Spleen (tissue), 11 donors: ENCODE results near the gene LGALS16. TPM values are rescaled to one million over a fixed set of nuclear protein-coding genes. Genes with fewer than 3 reads are reported as not detected.

Source experiments
- DNase-seq: peaks from one replicate; pipeline ENCODE4 v3.0.0-alpha.2; 2020
- H3K27ac ChIP-seq, 8 donors: fragments of 200-600 bp; sonication (generic) in 7 of 8; 1 replicate in 4 of 8; 2 replicates in 4 of 8; pipeline versions ENCODE4 v1.5.0 to v1.8.0; 2016 to 2021; ENCODE audit warnings: inconsistent platforms in 4 of 8, mild to moderate bottlenecking in 4 of 8, moderate library complexity in 1 of 8
- H3K27me3 ChIP-seq, 7 donors: fragments of 200-600 bp; sonication (generic) in 6 of 7; replicated peaks in 1 of 7; 1 replicate in 4 of 7; 2 replicates in 3 of 7; pipeline versions ENCODE4 v1.5.0 to v1.8.0; 2016 to 2021; ENCODE audit warnings: inconsistent platforms in 3 of 7, mild to moderate bottlenecking in 1 of 7
- H3K36me3 ChIP-seq, 6 donors: fragments of 200-600 bp; sonication (generic) in 5 of 6; 1 replicate in 4 of 6; 2 replicates in 2 of 6; pipeline versions ENCODE4 v1.5.0 to v1.8.0; 2016 to 2021; ENCODE audit warnings: inconsistent platforms in 2 of 6
- H3K4me1 ChIP-seq, 6 donors: fragments of 200-600 bp; sonication (generic) in 5 of 6; 1 replicate in 3 of 6; 2 replicates in 3 of 6; pipeline versions ENCODE4 v1.5.0 to v1.8.0; 2016 to 2021; ENCODE audit warnings: inconsistent platforms in 3 of 6
- H3K4me3 ChIP-seq, 8 donors: fragments of 200-600 bp; sonication (generic) in 7 of 8; 1 replicate in 4 of 8; 2 replicates in 4 of 8; pipeline versions ENCODE4 v1.5.0 to v1.8.0; 2016 to 2021; ENCODE audit warnings: inconsistent platforms in 4 of 8, mild to moderate bottlenecking in 4 of 8, moderate library complexity in 2 of 8
- H3K9me3 ChIP-seq, 8 donors: fragments of 200-600 bp; sonication (generic) in 7 of 8; 1 replicate in 4 of 8; 2 replicates in 4 of 8; pipeline versions ENCODE4 v1.5.0 to v1.8.0; 2016 to 2021; ENCODE audit warnings: inconsistent platforms in 4 of 8
- CTCF ChIP-seq, 11 experiments: fragments of 200-600 bp in 7 of 11; fragments of 450-650 bp in 4 of 11; sonication (generic) in 4 of 11; IDR thresholded peaks in 8 of 11; conservative IDR thresholded peaks in 3 of 11; 1 replicate in 7 of 11; 2 replicates in 4 of 11; pipeline versions ENCODE4 v1.4.0 to v1.8.0; 2016 to 2021; ENCODE audit warnings: antibody characterized with exemption in 11 of 11, inconsistent platforms in 4 of 11, mild to moderate bottlenecking in 1 of 11
- POLR2A ChIP-seq, 3 donors: fragments of 450-650 bp; IDR thresholded peaks; one replicate each; pipeline ENCODE4 v1.5.1; 2017; ENCODE audit warnings: antibody characterized with exemption in 3 of 3, mild to moderate bottlenecking in 1 of 3
- POLR2AphosphoS5 ChIP-seq, 3 donors: sonication (generic); formaldehyde crosslinking; IDR thresholded peaks; one replicate each; pipeline ENCODE4 v1.5.1; 2017; ENCODE audit warnings: antibody characterized with exemption in 3 of 3
- WGBS, 5 donors: extraction: QIAGEN DNeasy Blood & Tissue Kit in 3 of 5; methylation state at CpG; one replicate each; pipeline versions ENCODE4 v1.1.5 to v1.1.7; 2013 to 2018; 5-methylcytosine and 5-hydroxymethylcytosine counted together
- intact Hi-C: fragments of 100-400 bp; cut with DNase I; formaldehyde crosslinking; loops from one replicate; pipeline ENCODE4 v1.15.0; 2023; ENCODE audit warnings: low total_unique reads
- polyA plus RNA-seq, 3 donors: library from polyadenylated mRNA; stranded (reverse); fragments of 200-250 nt; gene quantifications; one replicate each; pipeline ENCODE4 v1.2.1, GENCODE V29; 2013
- total RNA-seq, 7 donors: library from RNA; depleted of rRNA in 3 of 7; stranded (reverse); fragments of >200 nt in 3 of 7; fragmentation: NEBNext Ultra II Directional in 4 of 7; extraction: Animal tissue kit (Norgen Biotek cat#: 25700) in 4 of 7; gene quantifications; one replicate each; pipeline versions ENCODE4 v1.1.0 to v1.2.1, GENCODE V29; 2016 to 2021
- donor health status: healthy with polysubstance abuse.
- donor health status: DM: no; HTN: no; CAD: no; lungs with moderate emphysema.
- donor health status: DM: no; HTN: no; CAD: no.
- donor health status: Bipolar disorder and iron deficiency.
- donor health status: healthy.
- donor health status: DM: no; HTN: no; CAD: no.
- donor health status: DM: yes; HTN: yes; CAD: no.

LGALS16 gene
- total and polyA plus RNA-seq, 10 donors, result not detected

- H3K27ac ChIP-seq, result no peak overlapping the region
- intact Hi-C loops, result no loop called here
- WGBS, 5 donors, result 58 to 70% (median 60%) methylated on average over 4 of the region's 4 CpGs
- H3K27me3 ChIP-seq, result peaks cover 0 to 66% (median 0%) of the 10 kb centered on the region in 7 donors
- H3K9me3 ChIP-seq, result no peaks in the 10 kb centered on the region
- no peaks in the 10 kb centered on the region for H3K36me3 ChIP-seq
- DNase-seq, result no peak
- H3K4me1 ChIP-seq, result no peaks in the 10 kb centered on the region
- TF ChIP-seq POLR2AphosphoS5 (IDR thresholded peaks at IDR 0.05), result no peak
- H3K4me3 ChIP-seq, result no peak overlapping the region
These were observed 17.8 kb upstream of the LGALS16 start for GRCh38 chr19:39637891-39638290.

GRCh38 chr19:39641773-39642172 lies 13.9 kb upstream of the LGALS16 start:
- WGBS, 5 donors, result 29 to 46% (median 38%) methylated on average over 1 of the region's 1 CpG
- intact Hi-C loops, result no loop called here

GRCh38 chr19:39643591-39643990 lies 12.1 kb upstream of the LGALS16 start:
- TF ChIP-seq CTCF (IDR thresholded peaks at IDR 0.05 in 8 of 11, conservative IDR thresholded peaks at IDR 0.05 in 3 of 11) (no peak), POLR2AphosphoS5 (IDR thresholded peaks at IDR 0.05) (no peak), POLR2A (IDR thresholded peaks at IDR 0.05) (no peak)
- DNase-seq, result no peak

More at GRCh38 chr19:39641773-39642172, 13.9 kb upstream of the LGALS16 start:
- Histone ChIP-seq H3K4me1 (no peaks in the 10 kb centered on the region), H3K27me3 (peaks cover 0 to 87% (median 3%) of the 10 kb centered on the region in 7 donors), H3K4me3 (no peak overlapping the region), H3K27ac (no peak overlapping the region), H3K36me3 (no peaks in the 10 kb centered on the region), H3K9me3 (no peaks in the 10 kb centered on the region)
- TF ChIP-seq POLR2AphosphoS5 (IDR thresholded peaks at IDR 0.05) (no peak), POLR2A (IDR thresholded peaks at IDR 0.05) (no peak), CTCF (IDR thresholded peaks at IDR 0.05 in 8 of 11, conservative IDR thresholded peaks at IDR 0.05 in 3 of 11) (no peak)
- DNase-seq, result no peak

GRCh38 chr19:39645800-39646411 lies 9.8 kb upstream of the LGALS16 start:
- DNase-seq, result no peak
- 25 to 33% (median 26%) methylated on average over 6 of the region's 6 CpGs for WGBS, 5 donors
- Histone ChIP-seq H3K9me3 (no peaks in the 10 kb centered on the region), H3K4me1 (no peaks in the 10 kb centered on the region), H3K27me3 (peaks cover 0 to 80% (median 0%) of the 10 kb centered on the region in 7 donors), H3K27ac (no peak overlapping the region), H3K4me3 (no peak overlapping the region), H3K36me3 (no peaks in the 10 kb centered on the region)
- no peak for TF ChIP-seq POLR2A (IDR thresholded peaks at IDR 0.05)
- TF ChIP-seq POLR2AphosphoS5 (IDR thresholded peaks at IDR 0.05), result no peak
- TF ChIP-seq CTCF (IDR thresholded peaks at IDR 0.05 in 8 of 11, conservative IDR thresholded peaks at IDR 0.05 in 3 of 11), result no peak
- intact Hi-C loops, result no loop called here

More at GRCh38 chr19:39643591-39643990, 12.1 kb upstream of the LGALS16 start:
- no peaks in the 10 kb centered on the region for H3K4me1 ChIP-seq
- no peak overlapping the region for H3K4me3 ChIP-seq
- H3K27me3 ChIP-seq, result peaks cover 0 to 86% (median 0%) of the 10 kb centered on the region in 7 donors
- no peaks in the 10 kb centered on the region for H3K36me3 ChIP-seq
- intact Hi-C loops, result no loop called here
- 58 to 75% (median 65%) methylated on average over 5 of the region's 5 CpGs for WGBS, 5 donors
- H3K9me3 ChIP-seq, result no peaks in the 10 kb centered on the region
- H3K27ac ChIP-seq, result no peak overlapping the region
